Peyer's patch (tissue), 4 donors: ENCODE data around the gene CCND1.

Experiments used
- CTCF ChIP-seq, 6 experiments: fragments of 450-650 bp in 4 of 6; fragments of 200-600 bp in 2 of 6; sonication (generic) in 1 of 6; IDR thresholded peaks; one replicate each; pipeline ENCODE4 v1.5.1; 2017 to 2019; ENCODE audit warnings: antibody characterized with exemption in 6 of 6, mild to moderate bottlenecking in 3 of 6, moderate library complexity in 1 of 6
- POLR2A ChIP-seq, 2 donors: fragments of 450-650 bp; IDR thresholded peaks; one replicate each; pipeline ENCODE4 v1.5.1; 2017; ENCODE audit warnings: antibody characterized with exemption in 2 of 2, mild to moderate bottlenecking in 2 of 2, moderate library complexity in 2 of 2

DNA sequence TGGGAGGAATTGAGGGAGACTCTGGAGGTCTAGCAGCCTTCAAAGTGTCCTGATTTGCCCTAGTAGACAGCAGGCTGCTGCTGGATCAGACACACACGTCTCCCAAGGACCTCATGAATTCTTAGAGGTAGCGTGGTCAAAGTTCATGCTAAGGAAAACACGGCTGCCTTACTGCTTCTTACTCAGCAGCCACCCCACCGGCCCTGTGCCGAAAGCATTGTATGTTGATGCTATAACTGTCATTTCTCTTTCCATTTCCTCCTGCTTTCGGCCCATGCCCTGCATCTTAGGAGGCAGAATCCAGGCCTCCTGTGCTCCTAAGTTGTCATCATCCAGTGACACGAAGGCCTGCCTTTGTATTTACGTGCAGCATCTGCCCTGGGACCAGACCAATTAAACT lies 10.5 kb upstream of the CCND1 start:
- TF ChIP-seq POLR2A (IDR thresholded peaks at IDR 0.05) (no peak), CTCF (IDR thresholded peaks at IDR 0.05) (no peak)
